ENCODE data around the gene COL8A2.

COL8A2 gene

GRCh38 chr1:36124404-36125128 is 456 bp downstream of the COL8A2 start (continued):
- TF ChIP-seq ZNF37A (tag by site-specific recombination; IDR thresholded peaks at IDR 0.05) (no peak), ZNF670 (tag by site-specific recombination; IDR thresholded peaks at IDR 0.05; ENCODE audit: low read depth) (no peak), IKZF3 (tag by site-specific recombination; IDR thresholded peaks at IDR 0.05) (no peak), TRIM28 (IDR thresholded peaks at IDR 0.05; ENCODE audit: borderline replicate concordance, low read length) (no peak)
- TF ChIP-seq, protein P1, sequence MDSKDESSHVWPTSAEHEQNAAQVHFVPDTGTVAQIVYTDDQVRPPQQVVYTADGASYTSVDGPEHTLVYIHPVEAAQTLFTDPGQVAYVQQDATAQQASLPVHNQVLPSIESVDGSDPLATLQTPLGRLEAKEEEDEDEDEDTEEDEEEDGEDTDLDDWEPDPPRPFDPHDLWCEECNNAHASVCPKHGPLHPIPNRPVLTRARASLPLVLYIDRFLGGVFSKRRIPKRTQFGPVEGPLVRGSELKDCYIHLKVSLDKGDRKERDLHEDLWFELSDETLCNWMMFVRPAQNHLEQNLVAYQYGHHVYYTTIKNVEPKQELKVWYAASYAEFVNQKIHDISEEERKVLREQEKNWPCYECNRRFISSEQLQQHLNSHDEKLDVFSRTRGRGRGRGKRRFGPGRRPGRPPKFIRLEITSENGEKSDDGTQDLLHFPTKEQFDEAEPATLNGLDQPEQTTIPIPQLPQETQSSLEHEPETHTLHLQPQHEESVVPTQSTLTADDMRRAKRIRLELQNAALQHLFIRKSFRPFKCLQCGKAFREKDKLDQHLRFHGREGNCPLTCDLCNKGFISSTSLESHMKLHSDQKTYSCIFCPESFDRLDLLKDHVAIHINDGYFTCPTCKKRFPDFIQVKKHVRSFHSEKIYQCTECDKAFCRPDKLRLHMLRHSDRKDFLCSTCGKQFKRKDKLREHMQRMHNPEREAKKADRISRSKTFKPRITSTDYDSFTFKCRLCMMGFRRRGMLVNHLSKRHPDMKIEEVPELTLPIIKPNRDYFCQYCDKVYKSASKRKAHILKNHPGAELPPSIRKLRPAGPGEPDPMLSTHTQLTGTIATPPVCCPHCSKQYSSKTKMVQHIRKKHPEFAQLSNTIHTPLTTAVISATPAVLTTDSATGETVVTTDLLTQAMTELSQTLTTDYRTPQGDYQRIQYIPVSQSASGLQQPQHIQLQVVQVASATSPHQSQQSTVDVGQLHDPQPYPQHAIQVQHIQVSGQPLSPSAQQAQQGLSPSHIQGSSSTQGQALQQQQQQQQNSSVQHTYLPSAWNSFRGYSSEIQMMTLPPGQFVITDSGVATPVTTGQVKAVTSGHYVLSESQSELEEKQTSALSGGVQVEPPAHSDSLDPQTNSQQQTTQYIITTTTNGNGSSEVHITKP (tag by site-specific recombination; IDR thresholded peaks at IDR 0.05): no peak

DNA sequence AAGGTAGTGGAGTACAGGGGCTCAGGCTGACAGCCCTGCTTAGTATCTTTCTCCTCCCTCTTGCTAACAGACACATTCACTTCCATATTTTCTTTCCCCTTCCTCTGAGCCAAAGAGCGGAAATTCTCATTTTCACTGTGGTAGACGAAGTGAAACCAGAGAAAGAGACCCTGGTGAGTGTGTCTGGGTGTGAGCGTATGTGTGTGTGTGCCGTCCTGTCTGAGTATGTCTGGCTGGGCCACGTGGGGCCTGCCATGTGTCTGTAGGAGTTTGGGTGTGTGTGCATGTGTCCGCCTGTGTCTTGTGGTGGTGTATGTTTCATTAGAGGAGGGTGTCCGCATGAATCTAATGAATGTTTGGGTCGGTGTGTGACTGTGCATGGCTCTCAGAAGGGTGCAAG is 1.7 kb downstream of the COL8A2 start:
- Histone ChIP-seq H3K36me3 (ENCODE audit: control insufficient read depth in 2 of 2, insufficient read depth in 1 of 2, low read length in 2 of 2) (no peaks in the 10 kb centered on the region), H3K27ac (ENCODE audit: extremely low read depth, low read depth, low read length) (no peak overlapping the region), H3K4me1 (ENCODE audit: control insufficient read depth, insufficient read depth, low read length) (no peaks in the 10 kb centered on the region), H3K9me3 (ENCODE audit: control insufficient read depth, insufficient read depth, low read depth, low read length) (no peaks in the 10 kb centered on the region), H3K4me3 (ENCODE audit: low read depth, low read length) (no peak overlapping the region)
- POLR2A ChIA-PET: no interaction called here
- TF ChIP-seq PRDM1 (tag by site-specific recombination; IDR thresholded peaks at IDR 0.05): peak; percentile 36; the same call in 1 of the 2 replicates
- 0 out of 2 replicates have a peak, but pooled peaks have one; percentile 32 for TF ChIP-seq ZFP3 (tag by site-specific recombination; IDR thresholded peaks at IDR 0.05; ENCODE audit: low read depth)
- no peak for TF ChIP-seq ZNF426 (tag by site-specific recombination; IDR thresholded peaks at IDR 0.05)
- CTCF ChIA-PET: interaction anchor here (1.4 kb wide), 1 partner anchor 11 kb away, joined by 8 read pairs; no protein-coding TSS in a partner anchor

- no peaks in the 10 kb centered on the region for H3K36me3 ChIP-seq (ENCODE audit: control insufficient read depth in 2 of 2, insufficient read depth in 1 of 2, low read length in 2 of 2)
- ChIA-PET POLR2A (no interaction called here), CTCF (interaction anchor here (1.4 kb wide), 1 partner anchor 12 kb away, joined by 8 read pairs; no protein-coding TSS in a partner anchor)
- no peak overlapping the region for H3K27ac ChIP-seq (ENCODE audit: extremely low read depth, low read depth, low read length)
- H3K4me1 ChIP-seq (ENCODE audit: control insufficient read depth, insufficient read depth, low read length): no peaks in the 10 kb centered on the region
- TF ChIP-seq, protein P2, sequence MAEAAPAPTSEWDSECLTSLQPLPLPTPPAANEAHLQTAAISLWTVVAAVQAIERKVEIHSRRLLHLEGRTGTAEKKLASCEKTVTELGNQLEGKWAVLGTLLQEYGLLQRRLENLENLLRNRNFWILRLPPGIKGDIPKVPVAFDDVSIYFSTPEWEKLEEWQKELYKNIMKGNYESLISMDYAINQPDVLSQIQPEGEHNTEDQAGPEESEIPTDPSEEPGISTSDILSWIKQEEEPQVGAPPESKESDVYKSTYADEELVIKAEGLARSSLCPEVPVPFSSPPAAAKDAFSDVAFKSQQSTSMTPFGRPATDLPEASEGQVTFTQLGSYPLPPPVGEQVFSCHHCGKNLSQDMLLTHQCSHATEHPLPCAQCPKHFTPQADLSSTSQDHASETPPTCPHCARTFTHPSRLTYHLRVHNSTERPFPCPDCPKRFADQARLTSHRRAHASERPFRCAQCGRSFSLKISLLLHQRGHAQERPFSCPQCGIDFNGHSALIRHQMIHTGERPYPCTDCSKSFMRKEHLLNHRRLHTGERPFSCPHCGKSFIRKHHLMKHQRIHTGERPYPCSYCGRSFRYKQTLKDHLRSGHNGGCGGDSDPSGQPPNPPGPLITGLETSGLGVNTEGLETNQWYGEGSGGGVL (tag by site-specific recombination; IDR thresholded peaks at IDR 0.05): 0 out of 2 replicates have a peak, but pooled peaks have one; percentile 14
- peak; percentile 51; the same call in 1 of the 2 replicates for TF ChIP-seq EGR2 (tag by site-specific recombination; IDR thresholded peaks at IDR 0.05; ENCODE audit: low read depth)
- 0 out of 2 replicates have a peak, but pooled peaks have one; percentile 5 for TF ChIP-seq SP2 (tag by site-specific recombination; IDR thresholded peaks at IDR 0.05)
- TF ChIP-seq ZNF529 (tag by site-specific recombination; IDR thresholded peaks at IDR 0.05; ENCODE audit: insufficient replicate concordance): no peak
- no peak overlapping the region for H3K4me3 ChIP-seq (ENCODE audit: low read depth, low read length)
- H3K9me3 ChIP-seq (ENCODE audit: control insufficient read depth, insufficient read depth, low read depth, low read length): no peaks in the 10 kb centered on the region
Measured at GRCh38 chr1:36122062-36123030, 2.7 kb downstream of the COL8A2 start.
